ENCODE data around the gene SORL1-AS1.

The SORL1-AS1 gene

GRCh38 chr11:121478895-121479697 is 26.3 kb upstream of the SORL1-AS1 start:
- no peaks in the 10 kb centered on the region for H3K23me2 ChIP-seq (ENCODE audit: insufficient read length, low read depth, low read length, poor library complexity, severe bottlenecking)
- H3K14ac ChIP-seq (ENCODE audit: insufficient read depth, low read length) = no peak overlapping the region; the same call in 1 of the 2 replicates
- no peaks in the 10 kb centered on the region for H3K27me3 Mint-ChIP-seq (ENCODE audit: low read depth)
- peaks cover 9 to 30% (median 19%) of the 10 kb centered on the region in 3 experiments for H3K36me3 Mint-ChIP-seq (ENCODE audit: insufficient read depth in 1 of 3, low read depth in 3 of 3)
- no peak overlapping the region for H4K91ac ChIP-seq (ENCODE audit: insufficient read length, low read depth, low read length)
- H3K9ac ChIP-seq (ENCODE audit: extremely low read depth, insufficient read length, low read length) = no peak overlapping the region
- no peak overlapping the region for H2AFZ ChIP-seq (ENCODE audit: low read length)
- no CpG with 5 or more reads among the region's 25 CpGs for WGBS (ENCODE audit: extremely low coverage, insufficient read length, low lambda C conversion rate)
- H2BK15ac ChIP-seq (ENCODE audit: low read depth, low read length) = no peak overlapping the region
- DNase-seq = peak; percentile 92
- no peaks in the 10 kb centered on the region for H4K20me1 ChIP-seq (ENCODE audit: control insufficient read depth, insufficient read depth, insufficient read length)
- H2BK120ac ChIP-seq (ENCODE audit: low read depth, low read length, poor library complexity, severe bottlenecking) = no peak overlapping the region
- peaks cover 57 to 76% of the 10 kb centered on the region in 2 experiments for H3K4me1 Mint-ChIP-seq
- peak overlapping the region; percentile 28 to 68 for H3K4me3 Mint-ChIP-seq
- H3K27me3 ChIP-seq (ENCODE audit: insufficient read depth, low read length) = no peaks in the 10 kb centered on the region
- peak overlapping the region; percentile 4 for H4K5ac ChIP-seq (ENCODE audit: insufficient read length, low read depth, low read length)
- no peak overlapping the region for H4K8ac ChIP-seq (replicated peaks; ENCODE audit: insufficient read length, low read depth, low read length)
- H3K4me1 ChIP-seq (ENCODE audit: insufficient read depth, low read length) = peaks cover 25% of the 10 kb centered on the region; the same call in 1 of the 2 replicates
- H3T11ph ChIP-seq (ENCODE audit: low read length) = no peak overlapping the region
- peak overlapping the region; percentile 85 to 97 (median 96) for H3K27ac Mint-ChIP-seq
- H3K4ac ChIP-seq (ENCODE audit: low read depth, low read length) = no peak overlapping the region
- no peak overlapping the region for H3K56ac ChIP-seq (ENCODE audit: insufficient read length, low read depth, low read length)
- H2BK12ac ChIP-seq (ENCODE audit: insufficient read length, low read depth, low read length) = no peak overlapping the region
- H3K4me2 ChIP-seq (ENCODE audit: insufficient read depth, insufficient read length, low read length) = peak overlapping the region; percentile 20
- H3K9me3 ChIP-seq (ENCODE audit: control insufficient read depth, low read depth, low read length) = no peaks in the 10 kb centered on the region
- H3K23ac ChIP-seq (ENCODE audit: insufficient read length, low read depth, low read length) = peak overlapping the region; percentile 5
- H3K79me1 ChIP-seq (ENCODE audit: insufficient read depth, low read depth, low read length, poor library complexity, severe bottlenecking) = no peaks in the 10 kb centered on the region
- H2BK20ac ChIP-seq (ENCODE audit: low read depth, low read length, poor library complexity, severe bottlenecking) = no peak overlapping the region
- no peaks in the 10 kb centered on the region for H3K79me2 ChIP-seq (ENCODE audit: insufficient read depth, low read length)
- peak overlapping the region; percentile 71 for H3K27ac ChIP-seq (ENCODE audit: insufficient read length, low read depth, low read length)
- H3K9me3 Mint-ChIP-seq = no peaks in the 10 kb centered on the region
- H2AK5ac ChIP-seq (ENCODE audit: insufficient read length, low read length) = no peak overlapping the region
- peak overlapping the region; percentile 1 for H2BK5ac ChIP-seq (ENCODE audit: insufficient read length, low read length)
- TF ChIP-seq CTCF (conservative IDR thresholded peaks at IDR 0.05) = no peak
- H3K18ac ChIP-seq (ENCODE audit: insufficient read length, low read depth, low read length) = peak overlapping the region; percentile 27
